GM12864 (cell line): ENCODE data around the gene CDH4.

ENCODE experiments used
- DNase-seq: peaks from one replicate; pipeline ENCODE4 v3.0.0-alpha.2; 2011; ENCODE audit warnings: low read depth
- H3K4me3 ChIP-seq: 2 replicates; pipeline ENCODE4 v1.5.1; 2011; ENCODE audit warnings: mild to moderate bottlenecking, low read depth, low read length, control low read depth
- TF ChIP-seq, protein P1 (sequence below): IDR thresholded peaks from 2 replicates; pipeline ENCODE4 v1.5.1; 2011; ENCODE audit warnings: low read depth, mild to moderate bottlenecking, moderate library complexity, low read length, control low read depth, inconsistent platforms; ENCODE audit errors: missing control alignments

The CDH4 gene

DNA sequence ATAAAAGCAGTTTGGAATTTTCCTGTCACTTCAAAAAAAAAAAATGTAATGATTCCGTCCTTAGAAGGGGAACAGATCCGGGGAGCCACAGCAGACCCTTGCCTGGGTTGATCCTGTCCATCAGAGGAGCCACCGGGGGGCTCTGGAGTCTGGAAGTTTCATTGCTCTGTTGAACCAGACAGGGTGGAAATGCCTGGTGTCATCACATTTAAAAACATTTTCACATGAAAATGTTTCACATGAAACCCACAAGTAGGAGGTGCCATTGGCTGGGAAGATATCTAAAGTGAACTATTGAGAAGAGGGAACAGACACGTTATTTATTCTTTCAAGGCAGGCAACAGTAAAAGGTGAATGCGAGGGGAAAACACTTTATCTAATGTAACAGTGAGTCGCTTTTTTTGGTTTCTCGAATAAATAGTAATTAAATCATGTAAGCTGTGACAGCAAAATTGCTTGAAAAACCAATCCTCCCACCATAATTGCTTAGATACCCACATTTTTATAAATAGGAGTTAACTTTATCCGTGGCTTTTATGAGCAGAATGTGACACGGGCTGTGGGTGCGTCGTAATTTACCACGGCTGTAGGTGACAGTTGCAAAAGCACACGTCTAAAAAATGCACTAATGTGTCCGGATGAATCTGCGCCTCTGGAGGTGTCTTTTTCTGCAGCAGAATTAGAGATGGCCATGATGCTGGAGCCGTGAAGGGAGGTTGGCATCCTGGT lies 490.2 kb downstream of the CDH4 start:
- TF ChIP-seq, protein P1, sequence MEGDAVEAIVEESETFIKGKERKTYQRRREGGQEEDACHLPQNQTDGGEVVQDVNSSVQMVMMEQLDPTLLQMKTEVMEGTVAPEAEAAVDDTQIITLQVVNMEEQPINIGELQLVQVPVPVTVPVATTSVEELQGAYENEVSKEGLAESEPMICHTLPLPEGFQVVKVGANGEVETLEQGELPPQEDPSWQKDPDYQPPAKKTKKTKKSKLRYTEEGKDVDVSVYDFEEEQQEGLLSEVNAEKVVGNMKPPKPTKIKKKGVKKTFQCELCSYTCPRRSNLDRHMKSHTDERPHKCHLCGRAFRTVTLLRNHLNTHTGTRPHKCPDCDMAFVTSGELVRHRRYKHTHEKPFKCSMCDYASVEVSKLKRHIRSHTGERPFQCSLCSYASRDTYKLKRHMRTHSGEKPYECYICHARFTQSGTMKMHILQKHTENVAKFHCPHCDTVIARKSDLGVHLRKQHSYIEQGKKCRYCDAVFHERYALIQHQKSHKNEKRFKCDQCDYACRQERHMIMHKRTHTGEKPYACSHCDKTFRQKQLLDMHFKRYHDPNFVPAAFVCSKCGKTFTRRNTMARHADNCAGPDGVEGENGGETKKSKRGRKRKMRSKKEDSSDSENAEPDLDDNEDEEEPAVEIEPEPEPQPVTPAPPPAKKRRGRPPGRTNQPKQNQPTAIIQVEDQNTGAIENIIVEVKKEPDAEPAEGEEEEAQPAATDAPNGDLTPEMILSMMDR, result no peak
- H3K4me3 ChIP-seq, result no peak overlapping the region
- no peak for DNase-seq

DNA sequence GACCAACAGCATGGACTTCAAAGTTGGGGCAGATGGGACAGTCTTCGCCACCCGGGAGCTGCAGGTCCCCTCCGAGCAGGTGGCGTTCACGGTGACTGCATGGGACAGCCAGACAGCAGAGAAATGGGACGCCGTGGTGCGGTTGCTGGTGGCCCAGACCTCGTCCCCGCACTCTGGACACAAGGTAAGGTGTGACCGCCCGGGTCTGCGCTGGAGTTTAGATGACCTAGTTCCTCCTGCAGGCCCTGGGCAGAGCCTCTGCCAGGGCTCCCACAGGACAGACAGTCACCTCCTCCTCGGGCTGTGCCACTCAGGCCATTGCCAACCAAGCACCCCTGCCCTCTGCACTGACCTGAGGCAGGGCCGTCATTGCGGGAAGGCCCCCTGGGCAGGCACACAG lies 491.5 kb downstream of the CDH4 start:
- no peak overlapping the region for H3K4me3 ChIP-seq
- no peak for DNase-seq
- TF ChIP-seq, protein P1, result no peak

DNA sequence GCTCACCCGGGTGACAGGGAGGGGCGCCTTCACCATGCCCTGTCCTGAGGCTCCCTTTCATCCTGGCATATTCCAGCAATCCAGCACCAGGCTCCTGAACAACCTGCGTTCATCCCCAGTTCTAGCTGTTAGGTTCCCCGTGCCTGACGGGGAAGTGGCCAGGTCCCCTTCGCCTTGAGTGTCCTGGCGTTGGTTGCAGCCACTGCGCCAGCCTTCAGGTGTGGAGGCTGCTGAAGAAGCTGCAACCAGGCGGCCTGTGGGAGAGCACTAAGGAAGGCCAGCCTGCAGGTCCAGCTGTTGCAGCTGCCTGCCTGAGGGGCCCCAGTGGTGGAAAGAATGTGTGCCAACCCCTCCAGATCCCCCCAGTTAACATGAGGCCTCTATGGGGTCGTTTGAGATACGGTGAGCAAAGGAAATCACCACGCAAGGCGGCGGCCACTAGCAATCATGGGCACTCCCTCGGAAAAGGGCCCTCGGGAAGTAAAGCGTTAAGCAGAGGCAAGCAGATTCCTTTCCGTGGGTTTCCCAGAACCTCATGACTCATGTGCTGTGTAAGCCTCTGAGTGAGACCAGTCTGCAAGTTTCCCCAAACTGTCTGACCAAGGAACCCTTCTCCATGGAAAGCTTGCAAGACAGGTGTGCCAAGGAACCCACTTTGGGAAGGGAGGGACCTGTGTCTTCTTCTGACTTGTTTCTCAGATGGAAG lies 492.8 kb downstream of the CDH4 start:
- H3K4me3 ChIP-seq, result no peak overlapping the region
- TF ChIP-seq, protein P1, result no peak
- no peak for DNase-seq

DNA sequence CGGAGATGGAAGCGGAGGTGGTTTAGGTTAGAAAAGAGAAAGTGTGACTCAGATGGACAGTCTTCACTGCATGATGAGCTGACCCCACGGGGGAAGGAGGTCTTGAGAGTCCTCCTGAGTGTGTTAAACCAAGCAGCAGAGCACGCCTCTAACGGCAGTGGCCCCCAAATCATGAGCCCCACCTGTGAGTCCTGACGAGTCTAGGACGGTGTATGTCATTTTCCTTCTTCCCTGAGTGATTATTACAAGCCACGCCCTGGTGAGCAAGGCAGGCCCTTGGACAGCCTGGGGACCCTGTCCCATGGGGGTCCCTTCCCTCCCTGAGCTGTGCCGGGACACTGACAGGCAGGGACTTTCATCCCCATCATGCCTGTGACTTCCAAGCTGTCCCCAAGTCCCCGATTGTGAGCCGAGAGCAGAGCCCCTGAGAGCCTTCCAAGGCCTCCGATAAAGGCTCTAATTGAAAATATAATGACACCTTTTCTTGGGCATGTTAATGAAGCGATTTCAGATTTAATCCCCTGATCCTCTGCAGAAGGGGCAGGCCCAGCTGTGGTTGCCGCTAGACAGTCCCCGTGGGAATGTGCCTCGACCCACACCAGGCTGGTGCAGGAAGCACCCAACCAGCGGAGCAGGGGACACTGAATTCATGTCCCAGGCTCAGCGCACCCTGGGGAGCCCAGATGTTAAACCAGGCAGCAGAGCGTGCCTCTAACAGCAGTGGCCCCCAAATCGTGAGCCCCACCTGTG lies 493.5 kb downstream of the CDH4 start:
- DNase-seq, result no peak
- H3K4me3 ChIP-seq, result no peak overlapping the region
- TF ChIP-seq, protein P1, result no peak

DNA sequence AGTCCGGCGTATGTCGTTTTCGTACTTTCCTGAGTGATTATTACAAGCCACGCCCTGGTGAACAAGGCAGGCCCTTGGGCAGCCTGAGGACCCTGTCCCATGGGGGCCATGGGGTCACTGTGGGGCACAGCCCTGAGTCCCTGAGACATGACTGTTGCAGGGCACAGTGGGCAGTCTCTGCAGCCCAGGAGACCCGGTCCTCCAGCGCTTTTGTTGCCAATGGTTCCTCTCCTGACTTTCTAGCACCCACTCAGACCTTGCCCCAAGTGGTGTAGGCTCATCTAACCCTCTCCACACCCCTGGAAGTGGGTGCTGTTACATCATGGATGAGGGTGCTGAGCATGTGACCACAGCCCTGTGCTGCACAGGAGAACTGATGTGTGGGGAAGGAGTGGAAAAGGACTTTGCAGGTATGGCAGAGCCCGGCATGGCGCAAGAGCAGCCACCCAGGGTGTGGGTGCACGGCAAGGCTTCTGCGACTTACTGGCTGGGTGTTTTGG lies 494.1 kb downstream of the CDH4 start:
- no peak for DNase-seq
- no peak overlapping the region for H3K4me3 ChIP-seq
- TF ChIP-seq, protein P1, result no peak

DNA sequence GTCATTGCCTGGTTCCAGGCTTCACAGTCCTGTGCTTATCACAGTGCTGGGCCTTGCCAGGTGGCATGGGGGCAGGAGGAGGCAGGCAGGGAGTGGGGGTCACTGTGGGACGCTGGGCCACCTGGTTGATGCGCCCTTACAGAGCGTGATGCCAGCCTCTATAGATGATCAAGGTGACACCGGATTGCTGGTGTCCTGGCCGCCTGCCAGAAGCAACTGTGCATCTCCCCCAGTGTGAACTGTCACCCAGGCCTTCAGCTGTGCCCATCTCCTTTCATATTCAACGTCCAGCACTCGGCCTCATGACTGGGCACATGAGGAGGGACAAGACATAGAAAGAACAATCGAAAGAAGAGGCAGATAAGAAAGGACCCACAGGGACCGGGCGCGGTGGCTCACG lies 494.7 kb downstream of the CDH4 start:
- no peak for DNase-seq
- H3K4me3 ChIP-seq, result no peak overlapping the region
- TF ChIP-seq, protein P1, result no peak
